Lower leg skin (tissue), 4 donors: Measurements from ENCODE around the gene BHLHE23. TPM values are rescaled to one million over a fixed set of nuclear protein-coding genes. Genes with fewer than 3 reads are reported as not detected.
"Not testable (repeated sequence)": the region's sequence is repeated elsewhere in the genome, so short reads cannot be mapped to it uniquely, and the experiment has no call there.

Source experiments
- DNase-seq, 2 donors: peaks; one replicate each; pipeline ENCODE4 v3.0.0-alpha.2; 2019; ENCODE audit warnings: low spot score in 2 of 2
- H3K4me3 ChIP-seq: fragments of 200-600 bp; sonication (generic); 2 replicates; pipeline ENCODE4 v1.5.1; 2017; ENCODE audit warnings: mild to moderate bottlenecking, low read depth; ENCODE audit not compliant: poor library complexity, severe bottlenecking
- CTCF ChIP-seq, 3 donors: fragments of 450-650 bp; IDR thresholded peaks; one replicate each; pipeline ENCODE4 v1.5.1; 2016; ENCODE audit warnings: antibody characterized with exemption in 3 of 3, mild to moderate bottlenecking in 3 of 3, moderate library complexity in 2 of 3
- POLR2A ChIP-seq, 2 donors: fragments of 450-650 bp; IDR thresholded peaks; one replicate each; pipeline ENCODE4 v1.6.1; 2016 to 2017; ENCODE audit warnings: antibody characterized with exemption in 2 of 2, mild to moderate bottlenecking in 1 of 2, moderate library complexity in 1 of 2
- WGBS, 2 donors: methylation state at CpG; one replicate each; pipeline ENCODE4 v1.1.5; 2018; 5-methylcytosine and 5-hydroxymethylcytosine counted together
- intact Hi-C: fragments of 100-400 bp; cut with DNase I; formaldehyde crosslinking; loops from one replicate; pipeline ENCODE4 v1.15.0; 2023; ENCODE audit warnings: low total_unique reads
- total RNA-seq, 4 donors: library from RNA; depleted of rRNA; stranded (reverse); fragments of >200 nt; gene quantifications; one replicate each; pipeline ENCODE4 v1.1.0, GENCODE V29; 2016

The BHLHE23 gene
- total RNA-seq, 4 donors from 2014 or later: 0.23 TPM; not detected in 3

- DNase-seq: no peak
- WGBS, 2 donors: 79 to 83% methylated on average over 7 of the region's 7 CpGs
- intact Hi-C loops: no loop called here
- no peak overlapping the region for H3K4me3 ChIP-seq
- TF ChIP-seq CTCF (IDR thresholded peaks at IDR 0.05) (no peak), POLR2A (IDR thresholded peaks at IDR 0.05) (no peak)
Observed at GRCh38 chr20:63041776-63042175, 35.0 kb upstream of the BHLHE23 start.

DNA sequence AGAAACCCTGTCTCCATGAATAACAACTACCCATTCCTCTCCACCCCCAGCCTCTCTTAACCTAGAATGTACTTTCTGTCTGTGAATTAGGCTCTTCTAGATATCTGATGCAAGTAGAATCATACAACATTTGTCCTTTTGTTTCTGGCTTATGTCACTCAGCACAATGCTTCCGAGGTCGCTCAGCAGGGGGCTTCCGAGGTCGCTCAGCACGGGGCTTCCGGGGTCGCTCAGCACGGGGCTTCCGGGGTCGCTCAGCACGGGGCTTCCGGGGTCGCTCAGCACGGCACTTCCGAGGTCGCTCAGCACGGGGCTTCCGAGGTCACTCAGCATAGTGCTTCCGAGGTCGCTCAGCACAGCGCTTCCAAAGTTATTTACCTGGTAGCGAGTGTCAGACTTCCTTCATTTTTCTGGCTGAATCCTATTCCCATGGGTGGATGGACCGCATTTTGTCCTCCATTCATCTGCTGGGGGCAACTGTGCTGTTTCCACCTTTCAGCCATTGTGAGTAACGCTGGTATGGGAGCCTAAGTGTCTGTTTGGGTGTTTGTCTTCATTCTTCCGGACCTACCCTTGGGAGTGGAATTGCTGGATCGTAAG, 31.0 kb upstream of the BHLHE23 start:
- DNase-seq: no peak
- intact Hi-C loops: no loop called here
- TF ChIP-seq POLR2A (IDR thresholded peaks at IDR 0.05): no peak
- TF ChIP-seq CTCF (IDR thresholded peaks at IDR 0.05): no peak
- no peak overlapping the region for H3K4me3 ChIP-seq
- WGBS, 2 donors: 61 to 72% methylated on average over 26 of the region's 26 CpGs

- no peak overlapping the region for H3K4me3 ChIP-seq
- no peak for DNase-seq
- WGBS, 2 donors: 41 to 50% methylated on average over 18 to 19 of the region's 19 CpGs
- intact Hi-C loops: no loop called here
- TF ChIP-seq POLR2A (IDR thresholded peaks at IDR 0.05) (no peak), CTCF (IDR thresholded peaks at IDR 0.05) (no peak)
Observed at GRCh38 chr20:63036291-63036690, 29.5 kb upstream of the BHLHE23 start.

- H3K4me3 ChIP-seq: no peak overlapping the region
- WGBS, 2 donors: 83 to 85% methylated on average over 23 of the region's 23 CpGs
- no peak for DNase-seq
- intact Hi-C loops: no loop called here
- TF ChIP-seq POLR2A (IDR thresholded peaks at IDR 0.05) (no peak), CTCF (IDR thresholded peaks at IDR 0.05) (no peak)
Observed at GRCh38 chr20:63035603-63036185, 28.9 kb upstream of the BHLHE23 start.

DNA sequence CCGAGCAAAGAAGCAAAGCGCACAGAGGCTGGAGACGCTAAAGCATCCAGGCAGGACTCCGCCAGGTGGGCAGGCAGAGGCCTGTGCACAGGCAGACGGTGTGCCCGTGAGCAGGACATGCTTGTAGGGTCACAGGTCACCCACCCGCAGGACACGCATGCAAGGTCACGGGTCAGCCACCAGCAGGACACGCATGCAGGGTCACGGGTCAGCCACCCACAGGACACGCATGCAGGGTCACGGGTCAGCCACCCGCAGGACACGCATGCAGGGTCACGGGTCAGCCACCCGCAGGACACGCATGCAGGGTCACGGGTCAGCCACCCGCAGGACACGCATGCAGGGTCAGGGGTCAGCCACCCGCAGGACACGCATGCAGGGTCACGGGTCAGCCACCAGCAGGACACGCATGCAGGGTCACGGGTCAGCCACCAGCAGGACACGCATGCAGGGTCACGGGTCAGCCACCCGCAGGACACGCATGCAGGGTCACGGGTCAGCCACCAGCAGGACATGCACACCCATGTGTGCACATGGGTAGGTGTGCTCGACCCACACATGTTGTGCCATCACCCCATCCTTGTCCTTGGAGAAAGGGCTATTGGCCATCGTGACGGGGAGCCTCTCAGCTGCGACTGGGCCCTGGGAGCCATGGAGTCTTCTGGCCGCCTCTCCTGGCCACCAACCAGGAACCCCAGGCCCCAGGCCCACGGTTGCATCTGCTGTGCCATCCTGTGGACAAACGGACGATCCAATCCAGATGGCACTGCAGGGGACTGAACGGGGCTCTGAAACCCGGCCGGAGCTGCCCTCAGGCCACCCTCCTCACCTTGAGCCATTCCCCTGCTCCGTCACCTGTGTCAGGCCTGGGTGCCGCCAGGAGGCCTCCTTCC, 28.2 kb upstream of the BHLHE23 start:
- intact Hi-C loops, DNase-seq, H3K4me3 ChIP-seq: not testable (repeated sequence)
- 73 to 80% methylated on average over 20 to 28 of the region's 44 CpGs for WGBS, 2 donors
